Thyroid gland (tissue), 4 donors: ENCODE results near the gene PPP2R5E.

ENCODE experiments used
- CTCF ChIP-seq, 6 experiments: fragments of 200-600 bp in 3 of 6; fragments of 450-650 bp in 3 of 6; sonication (generic) in 3 of 6; IDR thresholded peaks; one replicate each; pipeline ENCODE4 v1.5.1; 2016 to 2019; ENCODE audit warnings: antibody characterized with exemption in 6 of 6, mild to moderate bottlenecking in 2 of 6, inconsistent platforms in 1 of 6, moderate library complexity in 1 of 6
- POLR2A ChIP-seq, 2 donors: fragments of 450-650 bp; IDR thresholded peaks; one replicate each; pipeline ENCODE4 v1.6.1; 2017; ENCODE audit warnings: antibody characterized with exemption in 2 of 2, mild to moderate bottlenecking in 2 of 2, moderate library complexity in 1 of 2

GRCh38 chr14:63543000-63543825 lies at the start of gene PPP2R5E:
- peak in 1 of 2 donors; percentile 86 for TF ChIP-seq POLR2A (IDR thresholded peaks at IDR 0.05)
- TF ChIP-seq CTCF (IDR thresholded peaks at IDR 0.05): no peak
